ENCODE data around the gene NALF2. TPM values are rescaled to one million over a fixed set of nuclear protein-coding genes. Genes with fewer than 3 reads are reported as not detected.

The NALF2 gene
- total RNA-seq, 1 donor from 2014 or later, result 9.8 TPM

DNA sequence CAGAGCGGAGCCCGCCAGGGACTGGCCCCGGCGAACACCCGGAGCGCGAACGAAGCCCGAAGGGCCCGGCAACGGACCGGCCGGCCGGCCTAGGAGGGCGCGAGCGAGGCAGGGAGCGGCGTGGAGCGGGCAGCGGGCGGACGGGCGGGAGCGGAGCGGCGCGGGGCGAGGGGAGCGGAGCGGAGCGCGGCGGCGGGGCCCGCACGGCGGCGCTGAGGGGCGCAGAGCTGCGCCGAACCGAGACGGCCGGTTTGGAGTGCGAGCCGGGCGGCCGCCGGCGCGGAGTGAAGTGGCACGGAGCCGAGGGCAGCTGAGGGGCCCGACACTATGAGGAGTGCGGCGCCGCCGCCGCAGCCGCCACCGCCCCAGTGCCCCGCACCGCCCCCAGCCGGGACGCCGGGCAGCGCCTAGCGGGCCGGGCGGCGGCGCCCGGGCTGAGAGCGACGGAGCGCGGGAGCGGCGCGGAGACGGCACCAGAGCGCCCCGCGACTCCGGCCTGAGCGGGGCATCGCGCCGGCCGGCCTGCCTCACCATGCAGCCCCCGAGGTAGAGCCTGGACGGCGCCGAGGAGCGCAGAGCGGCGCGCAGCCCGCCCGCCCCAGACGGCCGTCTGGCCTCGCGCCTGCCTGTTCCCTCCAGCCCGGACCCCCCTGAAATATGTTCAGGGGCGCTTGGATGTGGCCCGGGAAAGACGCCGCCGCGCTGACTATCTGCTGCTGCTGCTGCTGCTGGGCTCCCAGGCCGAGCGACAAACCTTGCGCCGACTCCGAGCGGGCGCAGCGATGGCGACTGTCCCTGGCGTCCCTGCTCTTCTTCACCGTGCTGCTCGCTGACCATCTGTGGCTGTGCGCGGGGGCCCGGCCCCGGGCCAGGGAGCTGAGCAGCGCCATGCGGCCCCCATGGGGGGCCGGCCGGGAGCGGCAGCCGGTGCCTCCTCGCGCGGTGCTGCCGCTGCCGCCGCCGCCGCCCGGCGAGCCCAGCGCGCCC lies 793 bp downstream of the NALF2 start:
- Mint-ChIP-seq H3K27me3 (ENCODE audit: unreplicated experiment) (peaks cover 6% of the 10 kb centered on the region), H3K4me3 (ENCODE audit: unreplicated experiment) (peak overlapping the region; percentile 63), H3K4me1 (ENCODE audit: low read depth, unreplicated experiment) (peaks cover 5% of the 10 kb centered on the region), H3K27ac (ENCODE audit: unreplicated experiment) (no peak overlapping the region), H3K9me3 (ENCODE audit: unreplicated experiment) (no peaks in the 10 kb centered on the region), H3K36me3 (ENCODE audit: unreplicated experiment) (no peaks in the 10 kb centered on the region)
- DNase-seq, result peak; percentile 52
- TF ChIP-seq, protein P1, sequence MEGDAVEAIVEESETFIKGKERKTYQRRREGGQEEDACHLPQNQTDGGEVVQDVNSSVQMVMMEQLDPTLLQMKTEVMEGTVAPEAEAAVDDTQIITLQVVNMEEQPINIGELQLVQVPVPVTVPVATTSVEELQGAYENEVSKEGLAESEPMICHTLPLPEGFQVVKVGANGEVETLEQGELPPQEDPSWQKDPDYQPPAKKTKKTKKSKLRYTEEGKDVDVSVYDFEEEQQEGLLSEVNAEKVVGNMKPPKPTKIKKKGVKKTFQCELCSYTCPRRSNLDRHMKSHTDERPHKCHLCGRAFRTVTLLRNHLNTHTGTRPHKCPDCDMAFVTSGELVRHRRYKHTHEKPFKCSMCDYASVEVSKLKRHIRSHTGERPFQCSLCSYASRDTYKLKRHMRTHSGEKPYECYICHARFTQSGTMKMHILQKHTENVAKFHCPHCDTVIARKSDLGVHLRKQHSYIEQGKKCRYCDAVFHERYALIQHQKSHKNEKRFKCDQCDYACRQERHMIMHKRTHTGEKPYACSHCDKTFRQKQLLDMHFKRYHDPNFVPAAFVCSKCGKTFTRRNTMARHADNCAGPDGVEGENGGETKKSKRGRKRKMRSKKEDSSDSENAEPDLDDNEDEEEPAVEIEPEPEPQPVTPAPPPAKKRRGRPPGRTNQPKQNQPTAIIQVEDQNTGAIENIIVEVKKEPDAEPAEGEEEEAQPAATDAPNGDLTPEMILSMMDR (IDR thresholded peaks at IDR 0.05; ENCODE audit: partially characterized antibody, unreplicated experiment), result no peak

GRCh38 chrX:69505772-69506616 lies 1.9 kb downstream of the NALF2 start:
- peak; percentile 19 for DNase-seq
- no peak overlapping the region for H3K27ac Mint-ChIP-seq (ENCODE audit: unreplicated experiment)
- H3K36me3 Mint-ChIP-seq (ENCODE audit: unreplicated experiment), result no peaks in the 10 kb centered on the region
- peaks cover 5% of the 10 kb centered on the region for H3K4me1 Mint-ChIP-seq (ENCODE audit: low read depth, unreplicated experiment)
- H3K9me3 Mint-ChIP-seq (ENCODE audit: unreplicated experiment), result no peaks in the 10 kb centered on the region
- H3K27me3 Mint-ChIP-seq (ENCODE audit: unreplicated experiment), result peaks cover 6% of the 10 kb centered on the region
- TF ChIP-seq, protein P1 (IDR thresholded peaks at IDR 0.05; ENCODE audit: partially characterized antibody, unreplicated experiment), result no peak
- peak overlapping the region; percentile 89 for H3K4me3 Mint-ChIP-seq (ENCODE audit: unreplicated experiment)

GRCh38 chrX:69506617-69507499 lies 2.7 kb downstream of the NALF2 start:
- no peak for DNase-seq
- TF ChIP-seq, protein P1 (IDR thresholded peaks at IDR 0.05; ENCODE audit: partially characterized antibody, unreplicated experiment), result no peak
- H3K4me1 Mint-ChIP-seq (ENCODE audit: low read depth, unreplicated experiment), result peaks cover 5% of the 10 kb centered on the region
- H3K36me3 Mint-ChIP-seq (ENCODE audit: unreplicated experiment), result no peaks in the 10 kb centered on the region
- H3K4me3 Mint-ChIP-seq (ENCODE audit: unreplicated experiment), result peak overlapping the region; percentile 63
- peak overlapping the region; percentile 14 for H3K27ac Mint-ChIP-seq (ENCODE audit: unreplicated experiment)
- peaks cover 6% of the 10 kb centered on the region for H3K27me3 Mint-ChIP-seq (ENCODE audit: unreplicated experiment)
- H3K9me3 Mint-ChIP-seq (ENCODE audit: unreplicated experiment), result no peaks in the 10 kb centered on the region

GRCh38 chrX:69507500-69507789 lies 3.3 kb downstream of the NALF2 start:
- Mint-ChIP-seq H3K9me3 (ENCODE audit: unreplicated experiment) (no peaks in the 10 kb centered on the region), H3K27me3 (ENCODE audit: unreplicated experiment) (peaks cover 6% of the 10 kb centered on the region), H3K36me3 (ENCODE audit: unreplicated experiment) (no peaks in the 10 kb centered on the region), H3K27ac (ENCODE audit: unreplicated experiment) (peak overlapping the region; percentile 14), H3K4me1 (ENCODE audit: low read depth, unreplicated experiment) (peaks cover 5% of the 10 kb centered on the region), H3K4me3 (ENCODE audit: unreplicated experiment) (peak overlapping the region; percentile 63)
- DNase-seq, result no peak
- TF ChIP-seq, protein P1 (IDR thresholded peaks at IDR 0.05; ENCODE audit: partially characterized antibody, unreplicated experiment), result no peak
